K562 (cell line): ENCODE measurements around the gene XIRP1. TPM values are rescaled to one million over a fixed set of nuclear protein-coding genes. Genes with fewer than 3 reads are reported as not detected.
A peak's percentile ranks its signal among the peaks of the same experiment; 100 is the strongest.

Experiments
- ATF2 ChIP-seq: sonication (generic); formaldehyde crosslinking; IDR thresholded peaks from 2 replicates; pipeline ENCODE4 v1.8.1; 2022; ENCODE audit warnings: missing genetic modification reagents
- CBX1 ChIP-seq: sonication (generic); IDR thresholded peaks from 2 replicates; pipeline ENCODE4 v1.6.1; 2016; ENCODE audit warnings: antibody characterized with exemption, low read depth, mild to moderate bottlenecking
- CLOCK ChIP-seq: fragments of 250-450 bp; sonication (Bioruptor Pico); IDR thresholded peaks from 2 replicates; pipeline ENCODE4 v1.4.0; 2020; ENCODE audit warnings: mild to moderate bottlenecking, moderate library complexity, borderline replicate concordance
- KDM2B ChIP-seq: fragments of 250-450 bp; sonication (Bioruptor Pico); IDR thresholded peaks from 2 replicates; pipeline ENCODE4 v1.8.0; 2021; ENCODE audit warnings: mild to moderate bottlenecking, moderate library complexity
- MAFF ChIP-seq: IDR thresholded peaks from 2 replicates; pipeline ENCODE4 v1.6.1; 2012; ENCODE audit warnings: low read length, improper control_type of control experiment
- NR0B1 ChIP-seq: fragments of 450-650 bp; IDR thresholded peaks from one replicate; pipeline ENCODE4 v1.6.1; 2018; ENCODE audit warnings: mild to moderate bottlenecking, moderate library complexity; ENCODE audit not compliant: partially characterized antibody
- PHB2 ChIP-seq: fragments of 450-650 bp; IDR thresholded peaks from 2 replicates; pipeline ENCODE4 v1.6.1; 2017; ENCODE audit warnings: low read depth
- PURB ChIP-seq: sonication (generic); formaldehyde crosslinking; IDR thresholded peaks from 2 replicates; pipeline ENCODE4 v1.9.0; 2021; ENCODE audit warnings: low read depth, mild to moderate bottlenecking, missing genetic modification reagents
- RAD21 ChIP-seq, 2 experiments: fragments of 250-450 bp in 1 of 2; fragments of 450-650 bp in 1 of 2; sonication (Bioruptor Pico) in 1 of 2; formaldehyde crosslinking in 1 of 2; IDR thresholded peaks in 1 of 2; conservative IDR thresholded peaks in 1 of 2; 2 replicates each; pipeline versions ENCODE4 v1.4.0 to v1.8.0; 2020 to 2022; ENCODE audit warnings: mild to moderate bottlenecking in 2 of 2, moderate library complexity in 1 of 2
- TFAP4 ChIP-seq: sonication (generic); formaldehyde crosslinking; IDR thresholded peaks from 2 replicates; pipeline ENCODE4 v1.8.0; 2022; ENCODE audit warnings: missing genetic modification reagents, mild to moderate bottlenecking, moderate library complexity, borderline replicate concordance
- ZFPM2 ChIP-seq: fragments of 250-450 bp; sonication (Bioruptor Pico); IDR thresholded peaks from 2 replicates; pipeline ENCODE4 v1.5.1; 2022; ENCODE audit warnings: mild to moderate bottlenecking
- ZFX ChIP-seq: sonication (generic); formaldehyde crosslinking; IDR thresholded peaks from 2 replicates; pipeline ENCODE4 v1.8.0; 2022; ENCODE audit warnings: mild to moderate bottlenecking, missing genetic modification reagents, moderate library complexity
- ZKSCAN3 ChIP-seq: fragments of 250-450 bp; sonication (Bioruptor Pico); IDR thresholded peaks from 2 replicates; pipeline ENCODE4 v1.4.0; 2020
- ZNF23 ChIP-seq: fragments of 250-450 bp; sonication (Bioruptor Pico); IDR thresholded peaks from 2 replicates; pipeline ENCODE4 v1.4.0; 2020; ENCODE audit warnings: mild to moderate bottlenecking
- ZNF41 ChIP-seq: fragments of 250-450 bp; sonication (Bioruptor Pico); conservative IDR thresholded peaks from 2 replicates; pipeline ENCODE4 v1.4.0; 2020; ENCODE audit warnings: mild to moderate bottlenecking
- ZNF592 ChIP-seq: fragments of 450-650 bp; IDR thresholded peaks from 2 replicates; pipeline ENCODE4 v1.6.1; 2017; ENCODE audit warnings: antibody characterized with exemption, mild to moderate bottlenecking
- polyA plus RNA-seq, 8 experiments: library from polyadenylated mRNA; depleted of rRNA in 4 of 8; stranded (reverse) in 5 of 8; unstranded in 3 of 8; fragments of >200 nt; fragmentation: Nextera tagmentation in 2 of 8; fragmentation: Illumina TruSeq in 1 of 8; extraction: Ambion mirVana in 2 of 8; extraction: Trizol in 1 of 8; gene quantifications; 2 replicates each; pipeline versions ENCODE4 v1.2.1 to v1.2.3, GENCODE V29; 2011 to 2014; ENCODE audit warnings: inconsistent platforms in 1 of 8, missing spikeins in 1 of 8
- total RNA-seq, 7 experiments: library from RNA; depleted of rRNA in 6 of 7; stranded (reverse); fragments of >200 nt in 6 of 7; fragmentation: Illumina TruSeq in 2 of 7; extraction: Trizol in 2 of 7; gene quantifications; 2 replicates each; pipeline versions ENCODE4 v1.2.1 to v1.2.3, GENCODE V29; 2011 to 2021; ENCODE audit warnings: low replicate concordance in 1 of 7

Gene XIRP1
- total and polyA plus RNA-seq, 9 of the 15 experiments (the other 6 are each of a cell fraction or from before 2014, with no cell fraction given): 0.03 to 0.27 (median 0.08) TPM; not detected in 3

GRCh38 chr3:39166134-39166710, 26.2 kb downstream of the XIRP1 start (continued):
- TF ChIP-seq ZNF592 (peak; percentile 70), PHB2 (no peak), ZNF23 (no peak), RAD21 (CRISPR knock-in tag; conservative IDR thresholded peaks at IDR 0.05 in 1 of 2, IDR thresholded peaks at IDR 0.05 in 1 of 2) (peak in 1 of 2 experiments; percentile 28; a peak in 3 of 4 replicates), PURB (CRISPR knock-in tag) (no peak), NR0B1 (no peak), ATF2 (CRISPR knock-in tag) (no peak), CLOCK (CRISPR knock-in tag) (no peak), ZFPM2 (CRISPR knock-in tag) (no peak), ZNF41 (no peak), TFAP4 (CRISPR knock-in tag) (no peak), MAFF (no peak), ZFX (CRISPR knock-in tag) (no peak), CBX1 (no peak), ZKSCAN3 (CRISPR knock-in tag) (no peak), KDM2B (no peak)
